T-helper 17 cell (primary cell): Measurements from ENCODE around the gene SAMD4A. TPM values are rescaled to one million over a fixed set of nuclear protein-coding genes. Genes with fewer than 3 reads are reported as not detected.

Experiments
- ATAC-seq: fragments of 150-1000 bp; cut with Tn5 transposase; 2 replicates; pipeline ENCODE4 v1.10.0; 2021; ENCODE audit warnings: mild to moderate bottlenecking, moderate library complexity
- DNase-seq, 3 donors: peaks; one replicate each; pipeline versions ENCODE4 v3.0.0 to v3.0.0-alpha.2; 2020 to 2021
- H3K9me3 ChIP-seq: one replicate; pipeline ENCODE4 v1.7.0; 2013; ENCODE audit warnings: low read length, mild to moderate bottlenecking; ENCODE audit not compliant: control insufficient read depth, poor library complexity, severe bottlenecking
- H3K27ac Mint-ChIP-seq: one replicate; pipeline ENCODE4 v1.8.0; 2022; ENCODE audit warnings: mild to moderate bottlenecking, moderate library complexity, mixed read lengths
- H3K27me3 Mint-ChIP-seq: one replicate; pipeline ENCODE4 v1.8.0; 2022; ENCODE audit warnings: mixed read lengths
- H3K36me3 Mint-ChIP-seq: one replicate; pipeline ENCODE4 v1.8.0; 2022; ENCODE audit warnings: low read depth, mixed read lengths
- H3K4me1 Mint-ChIP-seq: one replicate; pipeline ENCODE4 v1.8.0; 2022; ENCODE audit warnings: mild to moderate bottlenecking, mixed read lengths
- H3K4me3 Mint-ChIP-seq: one replicate; pipeline ENCODE4 v1.8.0; 2022; ENCODE audit warnings: mild to moderate bottlenecking, moderate library complexity, mixed read lengths
- total RNA-seq, 4 donors: library from RNA in 2 of 4; stranded (reverse) in 2 of 4; gene quantifications; one replicate each; pipeline ENCODE4 v1.2.3 and lab custom pipeline; 2022 to 2026

SAMD4A gene
- total RNA-seq, 2 donors from 2014 or later = 6.5 to 6.9 TPM

GRCh38 chr14:54669721-54670561, 103.0 kb downstream of the SAMD4A start:
- Mint-ChIP-seq H3K27me3 (peaks cover 6% of the 10 kb centered on the region), H3K36me3 (no peaks in the 10 kb centered on the region), H3K4me1 (peaks cover 26% of the 10 kb centered on the region), H3K4me3 (peak overlapping the region; percentile 5), H3K27ac (peak overlapping the region; percentile 45)
- H3K9me3 ChIP-seq = no peaks in the 10 kb centered on the region
- ATAC-seq (peak; percentile 63), DNase-seq (no peak)

GRCh38 chr14:54671537-54671936, 104.6 kb downstream of the SAMD4A start:
- no peak overlapping the region for H3K4me3 Mint-ChIP-seq
- DNase-seq (no peak), ATAC-seq (no peak)
- peaks cover 6% of the 10 kb centered on the region for H3K27me3 Mint-ChIP-seq
- H3K36me3 Mint-ChIP-seq = no peaks in the 10 kb centered on the region
- no peak overlapping the region for H3K27ac Mint-ChIP-seq
- no peaks in the 10 kb centered on the region for H3K9me3 ChIP-seq
- H3K4me1 Mint-ChIP-seq = peaks cover 22% of the 10 kb centered on the region

- no peaks in the 10 kb centered on the region for H3K9me3 ChIP-seq
- Mint-ChIP-seq H3K27ac (no peak overlapping the region), H3K27me3 (peaks cover 6% of the 10 kb centered on the region), H3K36me3 (no peaks in the 10 kb centered on the region), H3K4me3 (no peak overlapping the region), H3K4me1 (peaks cover 22% of the 10 kb centered on the region)
- no peak for DNase-seq
- ATAC-seq = no peak
Measured at GRCh38 chr14:54672181-54672580, 105.3 kb downstream of the SAMD4A start.

- Mint-ChIP-seq H3K27me3 (peaks cover 6% of the 10 kb centered on the region), H3K27ac (no peak overlapping the region), H3K4me1 (peaks cover 22% of the 10 kb centered on the region), H3K4me3 (no peak overlapping the region), H3K36me3 (no peaks in the 10 kb centered on the region)
- ATAC-seq = no peak
- DNase-seq = no peak
- no peaks in the 10 kb centered on the region for H3K9me3 ChIP-seq
Measured at GRCh38 chr14:54672688-54673087, 105.8 kb downstream of the SAMD4A start.

GRCh38 chr14:54673193-54674045, 106.5 kb downstream of the SAMD4A start:
- DNase-seq (no peak), ATAC-seq (no peak)
- peaks cover 11% of the 10 kb centered on the region for H3K27me3 Mint-ChIP-seq
- peaks cover 22% of the 10 kb centered on the region for H3K4me1 Mint-ChIP-seq
- no peak overlapping the region for H3K27ac Mint-ChIP-seq
- no peaks in the 10 kb centered on the region for H3K9me3 ChIP-seq
- no peaks in the 10 kb centered on the region for H3K36me3 Mint-ChIP-seq
- no peak overlapping the region for H3K4me3 Mint-ChIP-seq

GRCh38 chr14:54674046-54674741, 107.3 kb downstream of the SAMD4A start:
- peaks cover 11% of the 10 kb centered on the region for H3K27me3 Mint-ChIP-seq
- DNase-seq (no peak), ATAC-seq (no peak)
- no peak overlapping the region for H3K27ac Mint-ChIP-seq
- H3K4me3 Mint-ChIP-seq = no peak overlapping the region
- H3K9me3 ChIP-seq = no peaks in the 10 kb centered on the region
- no peaks in the 10 kb centered on the region for H3K36me3 Mint-ChIP-seq
- peaks cover 21% of the 10 kb centered on the region for H3K4me1 Mint-ChIP-seq

- DNase-seq = no peak
- Mint-ChIP-seq H3K4me1 (peaks cover 10% of the 10 kb centered on the region), H3K27me3 (peaks cover 11% of the 10 kb centered on the region), H3K4me3 (no peak overlapping the region), H3K27ac (no peak overlapping the region), H3K36me3 (no peaks in the 10 kb centered on the region)
- H3K9me3 ChIP-seq = no peaks in the 10 kb centered on the region
- ATAC-seq = no peak
Measured at GRCh38 chr14:54675236-54676128, 108.6 kb downstream of the SAMD4A start.

DNA sequence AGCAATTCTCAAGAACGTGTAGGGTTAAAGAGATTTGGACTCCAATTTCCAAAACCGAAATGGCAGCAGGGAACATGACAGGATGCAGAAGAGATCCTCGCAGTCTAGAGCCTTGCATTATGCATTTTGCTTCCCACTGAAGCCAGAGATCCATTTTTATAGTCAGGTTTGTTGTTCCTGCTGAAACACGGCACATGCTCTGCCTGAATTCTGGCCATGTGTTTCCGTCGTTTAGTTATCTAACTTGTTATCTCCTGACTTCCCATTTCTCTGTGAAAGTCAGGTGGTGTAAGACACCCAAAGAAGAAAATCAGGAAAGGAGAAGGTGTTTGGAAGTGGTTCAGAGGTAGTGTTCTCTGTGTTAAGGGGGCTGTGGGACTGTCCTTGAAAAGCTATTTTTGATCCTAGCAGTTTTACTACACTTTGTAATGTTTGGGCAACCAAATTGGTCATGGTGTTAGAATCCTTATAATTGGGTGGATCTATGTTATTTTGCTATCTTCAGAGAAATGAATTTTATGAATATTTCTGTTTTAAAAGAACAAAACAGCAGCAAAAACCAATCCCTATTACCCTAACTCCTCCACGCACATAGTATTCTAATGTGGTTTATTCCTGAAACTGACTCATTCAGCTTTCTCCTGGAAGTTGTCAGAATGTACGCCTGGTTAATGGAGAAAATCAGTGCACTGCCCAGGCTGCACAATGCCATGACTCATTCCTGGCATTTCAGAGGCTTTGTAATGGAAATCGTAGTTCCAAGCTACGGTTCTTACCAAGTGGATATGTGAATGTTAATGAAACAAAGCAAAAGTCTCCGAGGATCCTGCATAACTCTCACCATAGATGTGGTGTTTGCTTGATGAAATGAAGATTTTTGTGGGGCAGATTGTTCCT, 110.1 kb downstream of the SAMD4A start:
- ATAC-seq (no peak), DNase-seq (no peak)
- H3K36me3 Mint-ChIP-seq = no peaks in the 10 kb centered on the region
- H3K9me3 ChIP-seq = no peaks in the 10 kb centered on the region
- peaks cover 5% of the 10 kb centered on the region for H3K27me3 Mint-ChIP-seq
- no peak overlapping the region for H3K27ac Mint-ChIP-seq
- H3K4me1 Mint-ChIP-seq = no peaks in the 10 kb centered on the region
- H3K4me3 Mint-ChIP-seq = no peak overlapping the region

DNA sequence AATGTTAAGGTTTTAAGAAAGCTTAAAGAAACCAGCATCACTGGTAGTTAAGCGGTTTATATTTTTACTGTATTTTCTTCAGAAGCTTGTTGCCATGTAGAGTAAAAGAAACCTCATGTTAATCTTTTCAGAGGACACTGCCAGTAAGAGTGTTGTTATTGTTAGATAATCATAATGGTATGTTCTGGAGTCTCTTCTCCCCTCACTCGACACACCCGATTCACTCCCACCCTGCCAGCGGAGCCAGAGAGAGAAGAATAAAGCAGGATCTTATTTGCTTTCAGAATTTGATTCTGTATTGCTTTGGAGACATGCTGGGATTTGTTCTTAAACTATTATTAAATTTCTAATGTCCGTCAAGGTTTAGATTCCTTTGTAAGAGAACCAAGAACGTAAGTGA, 113.7 kb downstream of the SAMD4A start:
- Mint-ChIP-seq H3K4me3 (no peak overlapping the region), H3K4me1 (peaks cover 2% of the 10 kb centered on the region), H3K27me3 (peaks cover 10% of the 10 kb centered on the region), H3K27ac (no peak overlapping the region), H3K36me3 (no peaks in the 10 kb centered on the region)
- no peaks in the 10 kb centered on the region for H3K9me3 ChIP-seq
- DNase-seq (no peak), ATAC-seq (no peak)

- no peaks in the 10 kb centered on the region for H3K9me3 ChIP-seq
- H3K27me3 Mint-ChIP-seq = peaks cover 17% of the 10 kb centered on the region
- H3K4me3 Mint-ChIP-seq = no peak overlapping the region
- H3K4me1 Mint-ChIP-seq = peaks cover 2% of the 10 kb centered on the region
- DNase-seq (no peak), ATAC-seq (no peak)
- no peaks in the 10 kb centered on the region for H3K36me3 Mint-ChIP-seq
- no peak overlapping the region for H3K27ac Mint-ChIP-seq
Measured at GRCh38 chr14:54681811-54682261, 114.9 kb downstream of the SAMD4A start.

DNA sequence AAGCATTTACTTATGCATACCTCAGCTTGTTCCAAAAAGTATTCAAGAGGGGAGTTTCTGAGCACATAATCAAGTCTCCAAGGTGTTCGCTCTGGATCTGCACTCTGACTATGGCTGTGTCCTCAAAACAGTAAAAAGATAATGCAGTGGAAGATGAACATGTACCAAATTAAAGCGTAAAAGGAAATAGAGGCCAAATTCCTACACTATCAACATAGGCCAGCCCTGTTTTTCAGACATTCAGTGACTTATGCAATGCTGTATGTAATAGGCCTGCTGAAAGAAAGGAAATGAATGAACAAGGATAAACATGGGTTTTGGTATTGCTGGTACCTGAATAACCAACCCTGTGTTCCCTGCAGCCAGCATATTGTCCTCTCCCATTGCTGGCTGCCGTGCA, 115.7 kb downstream of the SAMD4A start:
- Mint-ChIP-seq H3K4me1 (peaks cover 2% of the 10 kb centered on the region), H3K4me3 (no peak overlapping the region), H3K27ac (no peak overlapping the region), H3K27me3 (peaks cover 24% of the 10 kb centered on the region), H3K36me3 (no peaks in the 10 kb centered on the region)
- ATAC-seq = no peak
- DNase-seq = no peak
- H3K9me3 ChIP-seq = no peaks in the 10 kb centered on the region
